Ovary (tissue), 9 donors: Measurements from ENCODE around the gene LRMDA. TPM values are rescaled to one million over a fixed set of nuclear protein-coding genes. Genes with fewer than 3 reads are reported as not detected.

Experiments
- DNase-seq, 5 donors: peaks; one replicate each; pipeline ENCODE4 v3.0.0-alpha.2; 2019 to 2020
- H3K27ac ChIP-seq, 2 donors: fragments of 200-600 bp; one replicate each; pipeline versions ENCODE4 v1.5.1 to v1.8.0; 2019 to 2022
- H3K27me3 ChIP-seq: fragments of 200-600 bp; one replicate; pipeline ENCODE4 v1.8.0; 2022
- H3K36me3 ChIP-seq: fragments of 200-600 bp; sonication (generic); one replicate; pipeline ENCODE4 v1.5.1; 2019
- H3K4me1 ChIP-seq: one replicate; pipeline ENCODE4 v1.8.1; 2013; ENCODE audit warnings: mild to moderate bottlenecking, moderate library complexity; ENCODE audit not compliant: insufficient read depth
- H3K4me3 ChIP-seq: fragments of 200-600 bp; sonication (generic); one replicate; pipeline ENCODE4 v1.5.1; 2017
- H3K9me3 ChIP-seq, 2 donors: fragments of 200-600 bp in 1 of 2; sonication (generic) in 1 of 2; one replicate each; pipeline versions ENCODE4 v1.5.1 to v1.8.1; 2013 to 2019; ENCODE audit warnings: mild to moderate bottlenecking in 1 of 2, moderate library complexity in 1 of 2
- EP300 ChIP-seq: sonication (generic); formaldehyde crosslinking; IDR thresholded peaks from one replicate; pipeline ENCODE4 v1.6.1; 2017; ENCODE audit warnings: antibody characterized with exemption
- POLR2A ChIP-seq: fragments of 450-650 bp; IDR thresholded peaks from one replicate; pipeline ENCODE4 v1.6.1; 2017; ENCODE audit warnings: antibody characterized with exemption, mild to moderate bottlenecking, moderate library complexity
- WGBS, 3 donors: extraction: QIAGEN DNeasy Blood & Tissue Kit in 1 of 3; methylation state at CpG; one replicate each; pipeline versions ENCODE4 v1.1.5 to v1.1.7; 2013 to 2017; 5-methylcytosine and 5-hydroxymethylcytosine counted together
- intact Hi-C, 4 donors: fragments of 100-400 bp; cut with DNase I; formaldehyde crosslinking; loops; one replicate each; pipeline versions ENCODE4 v1.11.0 to v1.15.1; 2022 to 2023
- polyA plus RNA-seq, 2 donors: library from polyadenylated mRNA; stranded (reverse); fragments of 200-250 nt in 1 of 2; fragments of 350-450 nt in 1 of 2; fragmentation: Illumina TruSeq in 1 of 2; extraction: RNeasy Lipid Tissue Mini Kit (QIAGEN cat#74804) in 1 of 2; gene quantifications; one replicate each; pipeline ENCODE4 v1.2.3, GENCODE V29; 2013 to 2014
- total RNA-seq, 7 donors: library from RNA; depleted of rRNA in 2 of 7; stranded (reverse); fragments of >200 nt in 2 of 7; fragmentation: NEBNext Ultra II Directional in 3 of 7; extraction: Animal tissue kit (Norgen Biotek cat#: 25700) in 3 of 7; gene quantifications; one replicate each; pipeline versions ENCODE4 v1.1.0 to v1.2.4, GENCODE V29; 2016 to 2023
- TF ChIP-seq, protein P1 (sequence below), 3 donors: fragments of 450-650 bp in 2 of 3; fragments of 200-600 bp in 1 of 3; IDR thresholded peaks; one replicate each; pipeline versions ENCODE4 v1.5.1 to v1.8.0; 2016 to 2022; ENCODE audit warnings: antibody characterized with exemption in 3 of 3, mild to moderate bottlenecking in 1 of 3
- donor health status: DM: no; HTN: no; CAD: no; lungs with moderate emphysema.
- donor health status: DM: no; HTN: no; CAD: no.
- donor health status: Bipolar disorder and iron deficiency.
- donor health status: DM: yes; HTN: yes; CAD: no.
- donor health status: DM: no; HTN: no; CAD: no.
- donor health status: DM: yes; HTN: yes; CAD: no.

LRMDA gene
- total and polyA plus RNA-seq, 9 donors = 14.8 to 30.7 (median 22.9) TPM

DNA sequence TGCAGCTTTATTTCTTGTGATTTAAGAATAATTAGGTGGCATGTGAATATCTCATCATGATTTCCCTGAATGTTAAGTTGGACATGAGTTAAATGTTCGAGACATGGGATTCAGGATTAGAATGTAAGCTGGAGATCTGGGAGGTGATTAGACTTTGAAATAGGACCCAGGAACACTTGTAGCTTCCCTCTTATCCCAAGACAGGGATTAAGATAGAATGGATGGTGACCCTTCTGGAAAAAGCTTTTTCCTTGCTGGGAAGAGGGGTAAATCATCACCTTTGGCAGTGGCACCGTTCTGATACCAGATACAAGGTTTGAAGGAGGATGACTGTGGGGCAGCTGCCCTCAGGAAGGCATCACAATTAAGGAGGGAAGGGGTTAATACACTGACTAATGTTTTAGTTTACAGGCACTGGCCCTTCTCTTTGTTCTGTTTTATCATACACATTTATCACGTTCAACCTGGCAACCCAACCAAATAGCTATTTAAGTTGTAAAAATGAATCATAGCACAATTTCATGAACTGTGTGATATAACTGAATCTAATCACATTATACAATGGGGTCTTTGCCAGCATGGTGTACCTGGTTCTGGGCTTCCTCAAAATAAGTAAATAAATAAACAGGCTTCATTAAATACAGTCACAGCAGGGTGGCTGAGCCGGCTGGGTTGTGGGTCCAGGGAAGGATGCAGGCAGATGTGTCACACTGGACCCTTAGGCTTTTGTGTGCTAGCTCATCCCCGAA lies 212.7 kb downstream of the LRMDA start:
- intact Hi-C loops = no loop called here
- DNase-seq = no peak
- 71 to 72% (median 71%) methylated on average over 5 of the region's 5 CpGs for WGBS, 3 donors
- Histone ChIP-seq H3K27ac (no peak overlapping the region), H3K4me1 (peaks cover 2% of the 10 kb centered on the region), H3K27me3 (no peaks in the 10 kb centered on the region), H3K9me3 (no peaks in the 10 kb centered on the region), H3K36me3 (no peaks in the 10 kb centered on the region), H3K4me3 (no peak overlapping the region)
- TF ChIP-seq POLR2A = no peak
- TF ChIP-seq, protein P1, sequence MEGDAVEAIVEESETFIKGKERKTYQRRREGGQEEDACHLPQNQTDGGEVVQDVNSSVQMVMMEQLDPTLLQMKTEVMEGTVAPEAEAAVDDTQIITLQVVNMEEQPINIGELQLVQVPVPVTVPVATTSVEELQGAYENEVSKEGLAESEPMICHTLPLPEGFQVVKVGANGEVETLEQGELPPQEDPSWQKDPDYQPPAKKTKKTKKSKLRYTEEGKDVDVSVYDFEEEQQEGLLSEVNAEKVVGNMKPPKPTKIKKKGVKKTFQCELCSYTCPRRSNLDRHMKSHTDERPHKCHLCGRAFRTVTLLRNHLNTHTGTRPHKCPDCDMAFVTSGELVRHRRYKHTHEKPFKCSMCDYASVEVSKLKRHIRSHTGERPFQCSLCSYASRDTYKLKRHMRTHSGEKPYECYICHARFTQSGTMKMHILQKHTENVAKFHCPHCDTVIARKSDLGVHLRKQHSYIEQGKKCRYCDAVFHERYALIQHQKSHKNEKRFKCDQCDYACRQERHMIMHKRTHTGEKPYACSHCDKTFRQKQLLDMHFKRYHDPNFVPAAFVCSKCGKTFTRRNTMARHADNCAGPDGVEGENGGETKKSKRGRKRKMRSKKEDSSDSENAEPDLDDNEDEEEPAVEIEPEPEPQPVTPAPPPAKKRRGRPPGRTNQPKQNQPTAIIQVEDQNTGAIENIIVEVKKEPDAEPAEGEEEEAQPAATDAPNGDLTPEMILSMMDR (IDR thresholded peaks at IDR 0.05) = no peak
- TF ChIP-seq EP300 = no peak

DNA sequence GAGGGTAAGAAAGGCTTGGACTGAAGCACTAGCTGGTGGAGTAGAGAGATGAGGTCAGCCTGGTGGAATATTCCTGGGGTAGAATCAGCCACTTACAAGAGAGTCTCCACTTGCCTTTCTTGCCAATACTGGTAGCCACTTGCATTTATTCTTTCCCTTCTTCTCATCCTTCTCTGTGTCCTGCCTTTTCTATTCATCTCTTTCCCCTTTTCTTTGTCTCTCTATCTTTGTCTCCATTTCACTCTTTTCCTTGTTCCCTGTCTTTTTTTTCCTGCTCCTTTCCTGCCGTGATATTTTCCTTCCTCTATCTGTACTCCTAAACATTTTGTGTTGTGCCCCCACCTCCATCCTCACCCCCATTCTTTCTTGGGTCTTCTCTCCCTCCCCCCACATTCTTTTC lies 214.3 kb downstream of the LRMDA start:
- 92 to 97% (median 95%) methylated on average over 1 of the region's 1 CpG for WGBS, 3 donors
- TF ChIP-seq EP300 (no peak), POLR2A (no peak)
- TF ChIP-seq, protein P1 (IDR thresholded peaks at IDR 0.05) = no peak
- no peak overlapping the region for H3K4me3 ChIP-seq
- H3K36me3 ChIP-seq = no peaks in the 10 kb centered on the region
- intact Hi-C loops = no loop called here
- no peak overlapping the region for H3K27ac ChIP-seq
- H3K4me1 ChIP-seq = peaks cover 4% of the 10 kb centered on the region
- no peaks in the 10 kb centered on the region for H3K9me3 ChIP-seq
- no peaks in the 10 kb centered on the region for H3K27me3 ChIP-seq
- no peak for DNase-seq

DNA sequence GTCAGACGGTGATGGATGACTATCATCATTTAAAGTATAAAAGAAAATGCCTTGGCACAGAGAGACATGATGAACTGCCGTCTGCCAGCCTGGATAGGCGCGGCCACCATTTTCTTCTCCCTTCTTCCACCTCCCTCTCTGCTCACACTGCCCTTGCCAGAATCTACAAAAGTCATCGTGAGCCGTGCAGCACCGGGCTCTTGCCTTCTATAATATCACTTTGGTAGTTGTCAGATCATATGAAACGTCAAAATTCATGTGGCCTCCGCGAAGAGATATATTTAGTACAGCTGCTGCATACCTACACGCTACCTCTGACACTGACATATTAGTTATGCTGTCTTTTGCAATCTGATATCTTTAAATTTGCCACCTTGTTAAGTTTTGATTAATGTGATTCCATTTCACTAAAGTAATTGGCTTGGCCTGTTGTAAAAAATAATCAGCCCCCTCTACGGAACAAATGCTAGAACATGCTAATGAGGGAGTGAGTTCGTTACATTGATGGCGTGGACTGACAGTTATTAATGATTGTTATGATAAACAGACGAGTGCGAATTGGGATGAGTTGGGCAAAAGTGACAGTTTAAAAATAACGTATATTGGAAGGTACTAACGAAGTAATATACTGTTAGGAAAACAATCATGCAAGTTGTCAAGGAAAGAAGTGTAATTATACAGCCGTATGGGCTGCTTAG lies 214.9 kb downstream of the LRMDA start:
- no peaks in the 10 kb centered on the region for H3K27me3 ChIP-seq
- no peak overlapping the region for H3K4me3 ChIP-seq
- no peak overlapping the region for H3K27ac ChIP-seq
- 78 to 83% (median 83%) methylated on average over 19 of the region's 19 CpGs for WGBS, 3 donors
- intact Hi-C loops = no loop called here
- TF ChIP-seq, protein P1 (IDR thresholded peaks at IDR 0.05) = no peak
- no peak for TF ChIP-seq POLR2A
- TF ChIP-seq EP300 = no peak
- no peaks in the 10 kb centered on the region for H3K9me3 ChIP-seq
- no peak for DNase-seq
- H3K4me1 ChIP-seq = peaks cover 4% of the 10 kb centered on the region
- no peaks in the 10 kb centered on the region for H3K36me3 ChIP-seq

DNA sequence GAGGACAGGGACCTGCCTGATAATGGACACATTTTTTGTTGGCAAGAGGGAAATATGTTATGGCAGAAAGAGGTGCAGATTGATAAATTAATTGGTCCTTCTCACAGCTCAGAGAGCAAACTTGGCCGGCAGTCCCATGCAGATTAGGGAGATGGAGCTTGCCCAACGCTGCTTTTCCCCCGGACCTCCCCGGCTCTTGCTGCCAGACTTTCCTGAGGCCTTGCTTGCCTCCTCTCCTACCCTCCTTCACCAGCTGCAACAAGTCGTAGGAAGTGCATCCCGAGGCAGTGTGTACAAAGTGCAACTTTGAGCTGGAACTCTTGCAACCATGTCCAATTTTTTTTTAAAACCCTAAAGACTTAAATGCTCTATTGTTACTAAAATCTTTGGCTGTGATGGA lies 215.5 kb downstream of the LRMDA start:
- Histone ChIP-seq H3K27me3 (no peaks in the 10 kb centered on the region), H3K4me3 (no peak overlapping the region), H3K4me1 (peaks cover 4% of the 10 kb centered on the region), H3K9me3 (no peaks in the 10 kb centered on the region), H3K27ac (no peak overlapping the region), H3K36me3 (no peaks in the 10 kb centered on the region)
- WGBS, 3 donors = 16 to 33% (median 18%) methylated on average over 6 of the region's 6 CpGs
- TF ChIP-seq EP300 = no peak
- TF ChIP-seq, protein P1 (IDR thresholded peaks at IDR 0.05) = no peak
- no peak for TF ChIP-seq POLR2A
- intact Hi-C loops = no loop called here
- peak in 3 of 5 donors; percentile 26 to 63 (median 30) for DNase-seq
